Cerebellar cortex (tissue), 1 donor: ENCODE results near the gene ZNF394.
A peak's percentile ranks its signal among the peaks of the same experiment; 100 is the strongest.
"Not testable (repeated sequence)": the region's sequence is repeated elsewhere in the genome, so short reads cannot be mapped to it uniquely, and the experiment has no call there.

Experiments used
- DNase-seq: peaks from one replicate; pipeline ENCODE4 v3.0.0-alpha.2; 2015; ENCODE audit warnings: low spot score

Gene ZNF394

GRCh38 chr7:99499721-99500636 is at the start of gene ZNF394:
Gene ZNF394, minus strand, starts transcription at chr7:99500281. Its CDS starts 188 bp downstream, at chr7:99500093.
- DNase-seq = peak; percentile 98

- not testable (repeated sequence) for DNase-seq
Observed at GRCh38 chr7:99549545-99549944, 49.5 kb upstream of the ZNF394 start.

- not testable (repeated sequence) for DNase-seq
Observed at GRCh38 chr7:99545308-99545707, 45.2 kb upstream of the ZNF394 start.

DNA sequence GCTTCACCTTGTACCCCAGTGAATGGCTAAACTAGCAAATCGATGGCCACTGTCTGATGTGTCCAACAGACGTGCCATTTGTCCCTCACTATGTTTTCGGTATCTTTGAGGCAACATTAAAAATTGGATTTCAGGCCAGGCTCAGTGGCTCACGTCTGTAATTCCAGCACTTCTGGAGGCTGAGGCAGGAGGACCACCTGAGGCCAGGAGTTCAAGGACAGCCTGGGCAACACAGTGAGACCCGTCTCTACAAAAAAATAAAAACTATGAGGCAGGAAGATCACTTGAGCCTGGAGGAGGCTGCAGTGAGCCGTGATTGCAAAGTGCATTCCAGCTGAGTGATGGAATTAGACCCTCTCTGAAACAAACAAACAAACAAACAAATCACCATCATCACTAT is 43.8 kb upstream of the ZNF394 start:
- no peak for DNase-seq

GRCh38 chr7:99543081-99543671 is 43.1 kb upstream of the ZNF394 start:
- no peak for DNase-seq

DNA sequence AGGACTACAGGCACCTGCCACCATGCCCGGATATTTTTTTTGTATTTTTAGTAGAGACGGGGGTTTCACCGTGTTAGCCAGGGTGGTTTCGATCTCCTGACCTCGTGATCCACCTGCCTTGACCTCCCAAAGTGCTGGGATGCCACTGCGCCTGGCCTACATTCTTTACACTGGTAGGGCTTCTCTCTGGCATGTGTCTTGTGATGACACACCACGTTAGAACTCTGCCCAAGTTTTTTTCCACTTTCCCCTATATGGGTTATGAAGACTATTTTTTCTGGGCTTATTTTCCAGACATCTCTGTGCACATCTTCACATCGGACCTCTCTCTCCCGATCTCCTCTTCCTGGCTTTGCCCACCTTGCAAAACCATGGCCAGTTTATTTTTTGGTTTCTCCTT is 41.1 kb upstream of the ZNF394 start:
- no peak for DNase-seq

- DNase-seq = no peak
Observed at GRCh38 chr7:99540542-99540941, 40.5 kb upstream of the ZNF394 start.

GRCh38 chr7:99539213-99539811 is 39.2 kb upstream of the ZNF394 start:
- DNase-seq = no peak

DNA sequence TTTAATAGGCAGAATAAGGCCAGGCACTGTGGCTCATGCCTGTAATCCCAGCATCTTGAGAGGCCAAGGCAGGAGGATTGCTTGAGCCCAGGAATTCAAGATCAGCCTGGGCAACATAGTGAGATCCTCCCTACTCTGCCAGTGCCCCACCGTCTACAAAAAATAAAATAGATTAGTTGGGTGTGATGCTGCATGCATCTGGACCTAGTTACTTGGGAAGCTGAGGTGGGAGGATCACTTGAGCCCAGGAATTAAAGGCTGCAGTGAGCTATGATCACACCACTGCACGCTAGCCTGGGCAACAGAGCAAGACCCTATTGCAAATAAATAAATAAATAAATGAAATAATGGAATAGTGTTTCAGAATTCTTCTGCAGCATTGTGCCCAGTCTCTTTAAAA is 35.6 kb upstream of the ZNF394 start:
- no peak for DNase-seq

GRCh38 chr7:99531354-99531765 is 31.3 kb upstream of the ZNF394 start:
- no peak for DNase-seq

DNA sequence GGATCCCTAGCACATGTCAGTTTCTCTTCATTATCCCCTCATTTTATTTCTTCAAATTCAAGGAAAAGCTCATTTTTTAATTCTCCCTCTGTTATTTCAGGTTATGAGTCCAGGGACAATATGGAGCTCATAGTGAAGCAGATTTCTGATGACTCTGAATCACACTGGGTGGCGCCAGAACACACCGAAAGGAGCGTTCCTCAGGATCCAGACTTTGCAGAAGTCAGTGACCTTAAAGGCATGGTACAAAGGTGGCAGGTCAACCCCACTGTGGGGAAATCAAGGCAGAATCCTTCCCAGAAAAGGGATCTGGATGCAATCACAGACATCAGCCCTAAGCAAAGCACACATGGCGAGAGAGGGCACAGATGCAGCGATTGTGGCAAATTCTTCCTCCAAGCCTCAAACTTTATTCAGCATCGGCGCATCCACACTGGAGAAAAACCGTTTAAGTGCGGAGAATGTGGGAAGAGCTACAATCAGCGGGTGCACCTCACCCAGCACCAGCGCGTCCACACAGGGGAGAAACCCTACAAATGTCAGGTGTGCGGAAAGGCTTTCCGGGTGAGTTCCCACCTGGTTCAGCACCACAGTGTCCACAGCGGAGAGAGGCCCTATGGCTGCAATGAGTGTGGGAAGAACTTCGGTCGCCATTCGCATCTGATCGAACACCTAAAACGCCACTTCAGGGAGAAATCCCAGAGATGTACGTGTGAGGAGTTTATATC is 25.8 kb upstream of the ZNF394 start:
- DNase-seq = no peak

DNA sequence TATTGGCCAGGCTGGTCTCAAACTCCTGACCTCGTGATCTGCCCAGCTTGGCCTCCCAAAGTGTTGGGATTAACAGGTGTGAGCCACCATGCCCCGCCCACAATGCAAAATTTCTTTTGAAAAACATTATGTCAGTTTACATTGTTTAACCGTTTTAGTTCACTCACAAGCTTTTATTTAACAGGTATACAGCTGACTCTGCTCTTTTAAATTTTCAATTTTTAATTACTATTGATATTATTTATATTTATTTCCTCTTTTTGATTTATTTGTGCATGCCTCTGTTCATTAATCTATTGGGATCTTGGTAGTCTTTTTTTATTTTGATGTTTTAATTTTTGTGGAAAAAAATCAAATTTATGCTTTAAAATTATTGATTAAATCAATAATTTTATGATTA is 21.3 kb upstream of the ZNF394 start:
- DNase-seq = no peak

DNA sequence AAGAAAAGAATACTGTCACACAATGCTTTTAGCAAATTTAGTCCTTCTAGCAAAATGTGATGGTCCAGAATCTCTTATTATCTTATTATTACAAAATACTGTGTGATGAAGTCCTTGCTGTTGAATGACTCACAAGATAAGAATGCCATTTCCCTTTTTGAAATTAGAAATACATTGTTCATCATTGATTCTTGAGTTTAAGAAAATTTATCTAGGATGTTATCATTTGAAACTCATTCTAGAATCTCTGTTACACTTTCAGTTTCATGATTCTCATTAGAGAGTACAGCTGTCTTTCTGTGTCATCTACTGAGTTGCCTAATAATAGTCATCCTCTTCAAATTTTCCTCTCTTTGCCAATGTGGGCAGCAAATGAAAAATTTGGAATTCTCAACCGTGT is 14.0 kb upstream of the ZNF394 start:
- no peak for DNase-seq

- DNase-seq = peak; percentile 14
Observed at GRCh38 chr7:99505324-99505662, 5.2 kb upstream of the ZNF394 start.

GRCh38 chr7:99504603-99505323 is 4.7 kb upstream of the ZNF394 start, which contains the start of gene ZKSCAN5:
Gene ZKSCAN5, plus strand, starts transcription at chr7:99504662. Its CDS starts 1,383 bp downstream, at chr7:99506045.
- DNase-seq = peak; percentile 98

DNA sequence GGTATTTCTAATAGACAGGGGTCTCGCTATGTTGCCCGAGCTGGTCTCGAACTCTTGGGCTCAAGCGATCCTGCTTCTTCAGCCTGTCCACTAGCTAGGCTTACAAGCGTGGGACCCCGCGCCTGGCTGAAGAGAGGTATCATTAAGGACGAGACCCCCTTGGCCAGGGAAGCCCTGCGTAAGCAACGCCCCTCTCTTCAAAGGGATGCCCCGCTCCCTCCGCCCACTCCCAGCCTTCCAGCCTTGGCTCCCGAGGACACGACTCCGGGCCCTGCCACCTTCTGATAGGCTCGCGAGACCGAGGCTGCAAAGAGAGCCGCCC is 4.2 kb upstream of the ZNF394 start:
- peak; percentile 98 for DNase-seq

GRCh38 chr7:99501236-99501635 is 1.2 kb upstream of the ZNF394 start:
- not testable (repeated sequence) for DNase-seq

DNA sequence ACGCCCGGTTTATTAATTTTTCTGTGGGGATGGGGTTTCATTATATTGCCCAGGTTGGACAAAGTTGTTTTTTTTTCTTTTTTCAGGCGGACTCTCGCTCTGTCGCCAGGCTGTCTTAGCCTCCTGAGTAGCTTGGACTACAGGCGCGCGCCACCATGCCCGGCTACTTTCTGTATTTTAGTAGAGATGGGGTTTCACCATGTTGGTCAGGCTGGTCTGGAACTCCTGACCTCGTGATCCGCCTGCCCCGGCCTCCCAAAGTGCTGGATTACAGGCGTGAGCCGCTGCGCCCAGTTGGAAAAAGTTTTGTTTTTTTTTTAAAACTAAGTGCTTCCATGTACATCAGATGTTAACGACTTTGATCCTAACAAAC is 542 bp upstream of the ZNF394 start:
- DNase-seq = no peak

DNA sequence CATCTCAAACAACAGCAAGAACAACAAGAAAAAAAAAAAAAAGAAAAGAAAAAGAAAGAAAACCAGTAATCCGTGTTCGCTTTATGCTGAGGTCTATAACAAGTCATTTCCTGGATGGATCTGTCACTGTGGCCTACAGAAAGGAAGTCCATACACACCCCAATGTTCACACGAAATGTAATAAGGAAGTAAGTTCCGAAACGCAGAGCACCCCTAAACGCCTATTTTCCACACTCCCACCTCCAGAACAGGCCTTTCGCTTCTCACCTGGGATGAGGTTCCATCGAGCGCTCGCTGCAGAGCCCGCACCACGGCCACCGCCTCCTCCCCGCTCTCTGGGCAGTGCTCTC is 735 bp downstream of the ZNF394 start:
- no peak for DNase-seq

DNA sequence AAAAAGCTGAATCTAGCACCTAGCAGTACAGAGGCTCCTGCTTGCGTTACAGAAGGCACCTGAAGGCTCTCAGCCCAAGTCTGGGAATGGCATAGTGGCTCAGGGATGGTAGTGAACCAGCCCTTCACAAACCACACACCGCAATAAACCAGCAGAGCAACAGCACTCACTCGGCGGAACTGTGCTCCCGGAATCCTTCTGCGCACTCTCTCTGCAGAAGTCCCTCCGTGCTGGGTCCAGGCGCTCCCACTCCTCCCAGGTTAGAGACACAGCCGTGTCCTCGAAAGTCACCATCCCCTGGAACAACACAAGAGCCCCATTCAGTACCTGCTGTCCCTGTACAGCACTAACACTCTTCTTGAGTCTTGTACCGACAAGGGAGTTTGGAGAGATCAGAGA is 1.5 kb downstream of the ZNF394 start:
- DNase-seq = no peak

GRCh38 chr7:99497766-99498545 is 2.1 kb downstream of the ZNF394 start:
- DNase-seq = no peak
